ENCODE data around the gene KLHL28.

- no peak for TF ChIP-seq CTCF (IDR thresholded peaks at IDR 0.05; ENCODE audit: poor library complexity)
- no peak for TF ChIP-seq EZH2 (IDR thresholded peaks at IDR 0.05; ENCODE audit: borderline replicate concordance)
Measured at GRCh38 chr14:44897845-44898151, 63.9 kb downstream of the KLHL28 start.

Data from hepatocyte (in vitro differentiated cells).